Inferior parietal cortex (tissue), 1 donor: ENCODE results near the gene CST5.
A peak's percentile ranks its signal among the peaks of the same experiment; 100 is the strongest.
"Not testable (repeated sequence)": the region's sequence is repeated elsewhere in the genome, so short reads cannot be mapped to it uniquely, and the experiment has no call there.

Experiments used
- DNase-seq: peaks from one replicate; pipeline ENCODE4 v3.0.0-alpha.2; 2016; ENCODE audit errors: extremely low spot score

CST5 gene

GRCh38 chr20:23889775-23890187 is 10.2 kb upstream of the CST5 start:
- DNase-seq: peak; percentile 66

- DNase-seq: no peak
Measured at GRCh38 chr20:23887856-23888255, 8.3 kb upstream of the CST5 start.

- DNase-seq: no peak
Measured at GRCh38 chr20:23884771-23885162, 5.2 kb upstream of the CST5 start.

GRCh38 chr20:23884136-23884770 is 4.7 kb upstream of the CST5 start:
- DNase-seq: no peak

GRCh38 chr20:23881371-23881770 is 1.8 kb upstream of the CST5 start:
- no peak for DNase-seq

- DNase-seq: no peak
Measured at GRCh38 chr20:23880417-23880816, 869 bp upstream of the CST5 start.

- DNase-seq: no peak
Measured at GRCh38 chr20:23879811-23880374, 345 bp upstream of the CST5 start.

GRCh38 chr20:23878787-23879186 is 761 bp downstream of the CST5 start:
- DNase-seq: no peak

GRCh38 chr20:23878016-23878542 is 1.5 kb downstream of the CST5 start:
- not testable (repeated sequence) for DNase-seq

GRCh38 chr20:23877524-23877923 is 2.0 kb downstream of the CST5 start:
- no peak for DNase-seq

GRCh38 chr20:23875606-23876237 is 3.8 kb downstream of the CST5 start:
- no peak for DNase-seq

GRCh38 chr20:23874747-23875146 is 4.8 kb downstream of the CST5 start:
- DNase-seq: peak; percentile 42

GRCh38 chr20:23873370-23874015 is 6.1 kb downstream of the CST5 start:
- DNase-seq: no peak

GRCh38 chr20:23872065-23872464 is 7.5 kb downstream of the CST5 start:
- no peak for DNase-seq

GRCh38 chr20:23870461-23870860 is 9.1 kb downstream of the CST5 start:
- DNase-seq: no peak

- no peak for DNase-seq
Measured at GRCh38 chr20:23869520-23869919, 10.0 kb downstream of the CST5 start.

GRCh38 chr20:23868321-23868720 is 11.2 kb downstream of the CST5 start:
- no peak for DNase-seq

GRCh38 chr20:23867152-23867776 is 12.3 kb downstream of the CST5 start:
- no peak for DNase-seq

GRCh38 chr20:23860771-23861170 is 18.8 kb downstream of the CST5 start:
- not testable (repeated sequence) for DNase-seq

GRCh38 chr20:23857962-23858595 is 21.5 kb downstream of the CST5 start:
- no peak for DNase-seq

- no peak for DNase-seq
Measured at GRCh38 chr20:23856736-23857135, 22.8 kb downstream of the CST5 start.

GRCh38 chr20:23856226-23856625 is 23.3 kb downstream of the CST5 start:
- DNase-seq: no peak
